H1 (cell line): ENCODE measurements around the gene KYNU. TPM values are rescaled to one million over a fixed set of nuclear protein-coding genes. Genes with fewer than 3 reads are reported as not detected.

Source experiments
- CTCF ChIA-PET: fragments of 300-600 bp; sonication (Branson Sonifier 250); formaldehyde crosslinking; loops from one replicate; lab custom pipeline; 2021; ENCODE audit not compliant: partially characterized antibody; lab: Charles Lee
- POLR2A ChIA-PET: fragments of 300-600 bp; sonication (Branson Sonifier 250); formaldehyde crosslinking; loops from one replicate; lab custom pipeline; 2021; ENCODE audit warnings: inconsistent platforms; ENCODE audit not compliant: partially characterized antibody; lab: Charles Lee
- DNase-seq, 2 experiments: peaks; one replicate each; pipeline versions ENCODE4 v3.0.0 to v3.0.0-alpha.2; 2010 to 2022; ENCODE audit warnings: low spot score in 2 of 2, low read depth in 1 of 2, mixed read lengths in 1 of 2
- FAIRE-seq: peaks from 2 replicates; lab custom pipeline; 2011; peaks lifted over from hg19 to GRCh38; lab: Jason Lieb, UNC
- H2AFZ ChIP-seq: 2 replicates; pipeline ENCODE4 v1.8.1; 2012; ENCODE audit warnings: low read length, inconsistent platforms
- H2AK5ac ChIP-seq: 2 replicates; pipeline ENCODE4 v1.6.1; 2013; ENCODE audit warnings: low read depth, low read length
- H2BK120ac ChIP-seq: replicated peaks from 2 replicates; pipeline ENCODE3; 2013; ENCODE audit warnings: low read depth, low read length, inconsistent platforms
- H2BK12ac ChIP-seq: 2 replicates; pipeline ENCODE4 v1.6.1; 2013; ENCODE audit warnings: low read depth, low read length
- H2BK15ac ChIP-seq: 2 replicates; pipeline ENCODE4 v1.6.1; 2013; ENCODE audit warnings: low read length
- H2BK20ac ChIP-seq: 2 replicates; pipeline ENCODE4 v1.6.1; 2013; ENCODE audit warnings: low read length
- H2BK5ac ChIP-seq: 2 replicates; pipeline ENCODE4 v1.6.1; 2013; ENCODE audit warnings: low read depth, low read length
- H3K14ac ChIP-seq: 2 replicates; pipeline ENCODE4 v1.6.1; 2013; ENCODE audit warnings: inconsistent platforms; ENCODE audit not compliant: insufficient read length
- H3K18ac ChIP-seq: 2 replicates; pipeline ENCODE4 v1.6.1; 2013; ENCODE audit warnings: low read length; ENCODE audit errors: extremely low read depth
- H3K23ac ChIP-seq: 2 replicates; pipeline ENCODE4 v1.6.1; 2013; ENCODE audit warnings: inconsistent platforms; ENCODE audit not compliant: insufficient read length
- H3K23me2 ChIP-seq: 2 replicates; pipeline ENCODE4 v1.6.1; 2013; ENCODE audit warnings: low read depth, low read length
- H3K27ac ChIP-seq: 2 replicates; pipeline ENCODE4 v1.6.1; 2011; ENCODE audit warnings: low read depth, low read length, inconsistent platforms
- H3K27me3 ChIP-seq, 4 experiments: replicated peaks in 1 of 4; 1 replicate in 1 of 4; 2 replicates in 3 of 4; pipeline versions ENCODE4 v1.6.1 to v1.8.1; 2011 to 2013; ENCODE audit warnings: low read length in 3 of 4, mild to moderate bottlenecking in 3 of 4, inconsistent platforms in 2 of 4, mixed read lengths in 2 of 4, moderate library complexity in 1 of 4; ENCODE audit not compliant: control insufficient read depth in 3 of 4, insufficient read depth in 3 of 4; ENCODE audit errors: extremely low read depth in 1 of 4
- H3K36me3 ChIP-seq, 4 experiments: 2 replicates each; pipeline versions ENCODE4 v1.6.1 to v1.8.1; 2011 to 2013; ENCODE audit warnings: mild to moderate bottlenecking in 4 of 4, low read length in 3 of 4, moderate library complexity in 2 of 4, control low read depth in 1 of 4, inconsistent platforms in 1 of 4; ENCODE audit not compliant: insufficient read depth in 4 of 4, control insufficient read depth in 2 of 4
- H3K4ac ChIP-seq: replicated peaks from 2 replicates; pipeline ENCODE3; 2013; ENCODE audit warnings: low read length, low read depth, mixed read lengths, inconsistent platforms; ENCODE audit not compliant: insufficient read length
- H3K4me1 ChIP-seq, 4 experiments: replicated peaks in 1 of 4; 1 replicate in 1 of 4; 2 replicates in 3 of 4; pipeline versions ENCODE4 v1.6.1 to v1.8.1; 2011 to 2013; ENCODE audit warnings: low read length in 3 of 4, inconsistent platforms in 2 of 4, mixed read lengths in 1 of 4; ENCODE audit not compliant: insufficient read depth in 4 of 4, control insufficient read depth in 3 of 4
- H3K4me2 ChIP-seq, 2 experiments: 2 replicates each; pipeline versions ENCODE4 v1.6.1 to v1.8.1; 2011 to 2013; ENCODE audit warnings: low read depth in 2 of 2, low read length in 2 of 2, control low read depth in 1 of 2, inconsistent platforms in 1 of 2, mild to moderate bottlenecking in 1 of 2; ENCODE audit not compliant: insufficient read depth in 1 of 2
- H3K4me3 ChIP-seq, 4 experiments: fragments of 200-600, 300-600 bp in 1 of 4; sonication (generic), shearing (Covaris generic), sonication (Bioruptor Twin) in 1 of 4; 2 replicates each; pipeline versions ENCODE4 v1.5.1 to v1.8.1; 2011 to 2016; ENCODE audit warnings: low read length in 4 of 4, low read depth in 3 of 4, control low read depth in 2 of 4, inconsistent platforms in 2 of 4, mild to moderate bottlenecking in 2 of 4, mixed read lengths in 1 of 4, moderate library complexity in 1 of 4; ENCODE audit not compliant: insufficient read depth in 2 of 4; ENCODE audit errors: extremely low read depth in 1 of 4
- H3K56ac ChIP-seq: replicated peaks from 2 replicates; pipeline ENCODE3; 2013; ENCODE audit warnings: low read depth, mild to moderate bottlenecking, mixed read lengths, low read length, inconsistent platforms; ENCODE audit not compliant: insufficient read length
- H3K79me1 ChIP-seq: 2 replicates; pipeline ENCODE4 v1.6.1; 2013; ENCODE audit warnings: low read depth, low read length, control low read depth
- H3K79me2 ChIP-seq, 2 experiments: 2 replicates each; pipeline versions ENCODE4 v1.6.1 to v1.8.1; 2012 to 2013; ENCODE audit warnings: low read length in 2 of 2, mild to moderate bottlenecking in 2 of 2, inconsistent platforms in 1 of 2; ENCODE audit not compliant: insufficient read depth in 2 of 2, control insufficient read depth in 1 of 2
- H3K9ac ChIP-seq, 4 experiments: replicated peaks in 1 of 4; 1 replicate in 1 of 4; 2 replicates in 3 of 4; pipeline versions ENCODE4 v1.6.1 to v1.8.1; 2011 to 2013; ENCODE audit warnings: low read depth in 3 of 4, low read length in 3 of 4, control low read depth in 2 of 4, mild to moderate bottlenecking in 2 of 4, moderate library complexity in 2 of 4, inconsistent platforms in 1 of 4; ENCODE audit errors: extremely low read depth in 1 of 4
- H3K9me3 ChIP-seq, 2 experiments: 2 replicates each; pipeline versions ENCODE4 v1.6.1 to v1.8.1; 2012 to 2013; ENCODE audit warnings: mild to moderate bottlenecking in 2 of 2, moderate library complexity in 2 of 2, control low read depth in 1 of 2, inconsistent platforms in 1 of 2, low read depth in 1 of 2, low read length in 1 of 2, mixed read lengths in 1 of 2; ENCODE audit not compliant: insufficient read depth in 2 of 2
- H4K20me1 ChIP-seq, 2 experiments: replicated peaks in 1 of 2; 2 replicates each; pipeline versions ENCODE3 to v1.8.1; 2011 to 2013; ENCODE audit warnings: inconsistent platforms in 2 of 2, low read length in 2 of 2, mild to moderate bottlenecking in 1 of 2; ENCODE audit not compliant: insufficient read depth in 2 of 2, control insufficient read depth in 1 of 2
- H4K5ac ChIP-seq: 2 replicates; pipeline ENCODE4 v1.6.1; 2013; ENCODE audit warnings: low read length, low read depth, mixed read lengths, inconsistent platforms; ENCODE audit not compliant: insufficient read length
- H4K8ac ChIP-seq: 2 replicates; pipeline ENCODE4 v1.8.0; 2013; ENCODE audit warnings: mild to moderate bottlenecking, moderate library complexity, low read length, inconsistent platforms; ENCODE audit not compliant: insufficient read depth; ENCODE audit errors: extremely low read depth
- H4K91ac ChIP-seq: replicated peaks from 2 replicates; pipeline ENCODE3; 2013; ENCODE audit warnings: low read length, mixed read lengths, inconsistent platforms; ENCODE audit not compliant: insufficient read length
- ATF2 ChIP-seq: IDR thresholded peaks from 2 replicates; pipeline ENCODE4 v1.6.1; 2012; ENCODE audit warnings: low read length, inconsistent platforms
- E2F6 ChIP-seq: IDR thresholded peaks from 2 replicates; pipeline ENCODE4 v1.6.1; 2012; ENCODE audit warnings: inconsistent platforms
- EZH2 ChIP-seq: fragments of 200-600 bp; sonication (generic); IDR thresholded peaks from 2 replicates; pipeline ENCODE4 v1.7.1; 2012; ENCODE audit warnings: low read depth, mild to moderate bottlenecking, moderate library complexity, low read length, inconsistent platforms; ENCODE audit not compliant: severe bottlenecking
- NANOG ChIP-seq: IDR thresholded peaks from 2 replicates; pipeline ENCODE4 v1.6.1; 2011; ENCODE audit warnings: low read length, low read depth, mild to moderate bottlenecking, inconsistent platforms; ENCODE audit not compliant: insufficient read depth, poor library complexity, severe bottlenecking
- PHF8 ChIP-seq: fragments of 200-600 bp; sonication (generic); conservative IDR thresholded peaks from 2 replicates; pipeline ENCODE4 v1.7.1; 2012; ENCODE audit warnings: low read depth, mild to moderate bottlenecking, inconsistent platforms, low read length, moderate library complexity
- SIX5 ChIP-seq: IDR thresholded peaks from 2 replicates; pipeline ENCODE4 v1.6.1; 2011; ENCODE audit warnings: mild to moderate bottlenecking, low read depth, low read length
- SP1 ChIP-seq: IDR thresholded peaks from 2 replicates; pipeline ENCODE4 v1.6.1; 2011; ENCODE audit warnings: low read depth, low read length
- SP4 ChIP-seq: IDR thresholded peaks from 2 replicates; pipeline ENCODE4 v1.6.1; 2012; ENCODE audit warnings: low read length, inconsistent platforms
- TCF12 ChIP-seq: IDR thresholded peaks from 2 replicates; pipeline ENCODE4 v1.6.1; 2011; ENCODE audit warnings: low read depth, mild to moderate bottlenecking, low read length
- TEAD4 ChIP-seq: IDR thresholded peaks from 2 replicates; pipeline ENCODE4 v1.6.1; 2012; ENCODE audit warnings: low read depth, low read length, inconsistent platforms, mixed read lengths
- ZNF274 ChIP-seq: IDR thresholded peaks from 2 replicates; pipeline ENCODE4 v1.7.0; 2012; ENCODE audit warnings: low read length, borderline replicate concordance; ENCODE audit errors: extremely low read depth
- WGBS, 2 experiments: shearing (Covaris generic) in 1 of 2; methylation state at CpG; one replicate each; pipeline versions ENCODE4 v1.1.6 to v1.1.7; 2013 to 2015; ENCODE audit warnings: low lambda C conversion rate in 2 of 2, mixed read lengths in 2 of 2, inconsistent platforms in 1 of 2, low coverage in 1 of 2, missing lambda C conversion rate in 1 of 2; ENCODE audit not compliant: insufficient replicate concordance in 2 of 2, insufficient coverage in 1 of 2, insufficient read length in 1 of 2; ENCODE audit errors: extremely low coverage in 1 of 2, missing lambda C conversion rate in 1 of 2; 5-methylcytosine and 5-hydroxymethylcytosine counted together
- polyA plus RNA-seq, 7 experiments: library from polyadenylated mRNA; depleted of rRNA in 3 of 7; stranded (reverse) in 5 of 7; unstranded in 2 of 7; fragments of >200 nt in 5 of 7; fragments of 200-250 nt in 2 of 7; gene quantifications; 1 replicate in 5 of 7; 2 replicates in 1 of 7; 4 replicates in 1 of 7; pipeline versions ENCODE4 v1.2.1 to v1.2.3, GENCODE V29; 2011 to 2013; ENCODE audit warnings: missing spikeins in 2 of 7, mixed read lengths in 2 of 7
- total RNA-seq: library from RNA; stranded (reverse); fragmentation: NEBNext Ultra II Directional; extraction: Animal tissue kit (Norgen Biotek cat#: 25700); gene quantifications from 2 replicates; pipeline ENCODE4 v1.2.1, GENCODE V29; 2021

KYNU gene
- total and polyA plus RNA-seq, 2 of the 8 experiments (the other 6 are each of a cell fraction or from before 2014, with no cell fraction given), result 0.09 to 0.13 TPM

DNA sequence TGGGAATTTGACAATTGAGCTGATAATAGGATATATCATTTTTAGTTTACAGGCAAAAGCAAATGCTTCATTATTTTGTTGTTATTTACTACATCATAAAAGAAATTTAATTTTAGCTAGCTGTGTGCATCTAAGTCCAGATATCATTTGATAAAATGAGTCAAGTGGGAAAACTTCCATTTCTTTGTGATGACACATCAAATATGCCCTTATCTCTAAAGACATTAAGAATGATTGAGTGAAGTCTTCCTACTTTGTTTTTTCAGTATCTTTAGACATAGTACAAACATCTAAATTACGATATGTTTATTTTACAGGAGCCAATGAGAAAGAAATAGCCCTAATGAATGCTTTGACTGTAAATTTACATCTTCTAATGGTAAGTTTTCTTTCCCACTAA lies 77.0 kb downstream of the KYNU start:
- Histone ChIP-seq H3K4me1 (no peaks in the 10 kb centered on the region), H3K18ac (no peak overlapping the region), H3K4me3 (no peak overlapping the region), H4K8ac (no peak overlapping the region), H4K20me1 (no peaks in the 10 kb centered on the region), H4K91ac (no peak overlapping the region), H3K14ac (no peak overlapping the region), H3K9ac (no peak overlapping the region), H2BK12ac (no peak overlapping the region), H2BK120ac (no peak overlapping the region), H2AK5ac (no peak overlapping the region), H3K79me2 (no peaks in the 10 kb centered on the region), H2AFZ (no peak overlapping the region), H3K4me2 (no peak overlapping the region), H2BK5ac (no peak overlapping the region), H3K56ac (no peak overlapping the region), H3K9me3 (peaks cover under 1 to 9% of the 10 kb centered on the region in 2 experiments; a peak in 2 of 4 replicates), H3K27ac (no peak overlapping the region), H3K4ac (no peak overlapping the region), H3K23me2 (no peaks in the 10 kb centered on the region), H4K5ac (no peak overlapping the region), H3K79me1 (no peaks in the 10 kb centered on the region), H2BK20ac (no peak overlapping the region), H3K27me3 (no peaks in the 10 kb centered on the region), H3K23ac (no peak overlapping the region), H3K36me3 (no peaks in the 10 kb centered on the region; a peak in 1 of 8 replicates), H2BK15ac (no peak overlapping the region)
- FAIRE-seq (no peak), DNase-seq (no peak)
- CTCF ChIA-PET, result interaction anchor here (0.7 kb wide), 1 partner anchor 774 kb away, joined by 3 read pairs; no protein-coding TSS in a partner anchor
- POLR2A ChIA-PET, result no interaction called here
- WGBS, 2 experiments, result 95% methylated on average over 1 of the region's 1 CpG; no CpG with 5 or more reads in 1 of the 2 experiments
- TF ChIP-seq SP4 (no peak), TCF12 (no peak), ATF2 (no peak), ZNF274 (no peak), SIX5 (no peak), NANOG (no peak), SP1 (no peak), EZH2 (no peak), E2F6 (no peak), PHF8 (no peak), TEAD4 (no peak)
